ENCODE results near the gene KBTBD2.
"Not testable (repeated sequence)": the region's sequence is repeated elsewhere in the genome, so short reads cannot be mapped to it uniquely, and the experiment has no call there.

Gene KBTBD2

DNA sequence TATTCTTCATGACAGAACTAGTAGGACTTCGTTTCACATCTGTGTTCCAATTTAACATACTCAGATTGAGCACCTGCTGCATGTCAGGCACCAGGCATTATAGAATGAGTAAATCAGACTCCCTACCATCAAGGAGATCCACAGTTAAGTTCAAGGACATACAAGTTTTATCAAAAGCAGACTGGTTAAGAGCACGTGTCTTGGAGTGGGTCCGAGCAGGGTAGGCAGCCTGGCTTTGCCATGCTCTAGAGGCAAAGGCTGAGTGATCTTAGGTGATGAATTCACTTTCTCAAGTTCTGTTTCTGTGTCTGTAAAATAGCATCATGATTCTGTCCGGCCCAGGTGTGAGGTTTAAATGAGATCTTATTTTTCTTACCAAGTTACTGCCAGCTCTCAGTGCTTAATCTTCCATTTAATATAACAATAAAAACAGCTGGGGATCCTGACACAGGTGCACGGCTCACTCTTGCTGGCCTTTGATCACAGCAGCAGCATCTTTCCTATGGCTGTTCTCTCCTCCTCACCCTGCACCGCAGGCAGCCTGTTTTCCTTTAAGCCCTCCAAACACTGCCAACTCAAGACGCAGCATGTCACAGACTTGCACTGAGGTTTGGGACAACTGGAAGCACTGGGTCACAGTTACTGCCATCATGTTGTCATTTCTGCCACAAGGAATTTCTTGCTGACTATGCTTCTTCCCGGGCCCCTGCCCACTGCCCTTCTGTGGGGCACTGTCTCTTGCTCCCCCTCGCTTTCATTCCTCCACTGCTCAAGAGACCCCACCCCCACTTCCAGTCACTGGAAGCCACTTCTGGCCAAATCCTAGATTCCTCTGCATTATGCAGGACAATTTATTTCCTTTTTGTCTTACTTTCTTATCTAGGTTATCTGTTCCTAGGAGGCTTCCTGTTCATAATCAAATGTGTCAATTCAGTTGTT lies 35.5 kb downstream of the KBTBD2 start:
- not testable (repeated sequence) for DNase-seq (ENCODE audit: low spot score)

DNA sequence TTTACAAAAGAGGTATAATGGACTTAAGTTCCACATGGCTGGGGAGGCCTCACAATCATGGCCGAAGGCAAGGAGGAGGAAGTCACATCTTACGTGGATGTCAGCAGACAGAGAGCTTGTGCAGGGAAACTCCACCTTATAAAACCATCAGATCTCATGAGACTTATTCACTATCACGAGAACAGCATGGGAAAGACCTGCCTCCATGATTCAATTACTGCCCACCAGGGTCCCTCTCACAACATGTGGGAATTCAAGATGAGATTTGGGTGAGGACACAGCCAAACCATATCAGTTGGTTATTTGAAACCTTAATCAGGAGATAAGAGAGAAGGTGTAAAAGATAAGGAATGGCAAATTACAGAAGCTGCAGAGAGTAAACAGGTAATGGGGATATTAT lies 40.9 kb downstream of the KBTBD2 start:
- DNase-seq (ENCODE audit: low spot score), result not testable (repeated sequence)

DNA sequence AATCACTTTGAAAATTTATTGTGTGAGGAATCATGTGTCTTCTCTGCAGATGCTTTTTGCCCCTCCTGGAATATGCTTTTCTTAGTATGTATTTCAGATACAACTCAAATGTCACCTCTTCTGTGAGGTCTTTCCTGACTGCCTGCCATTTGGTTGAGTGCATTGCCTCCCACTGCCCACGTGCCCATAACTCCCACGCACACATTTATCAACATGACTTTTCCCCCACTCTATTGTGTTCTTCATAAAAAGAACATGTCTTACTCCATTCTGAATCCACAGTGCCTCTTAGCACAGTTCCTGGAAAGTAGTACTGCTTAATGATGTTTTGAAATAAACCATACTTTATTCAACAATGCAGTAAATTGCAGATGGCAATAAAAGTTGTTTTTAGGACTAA lies 42.9 kb downstream of the KBTBD2 start:
- not testable (repeated sequence) for DNase-seq (ENCODE audit: low spot score)

DNA sequence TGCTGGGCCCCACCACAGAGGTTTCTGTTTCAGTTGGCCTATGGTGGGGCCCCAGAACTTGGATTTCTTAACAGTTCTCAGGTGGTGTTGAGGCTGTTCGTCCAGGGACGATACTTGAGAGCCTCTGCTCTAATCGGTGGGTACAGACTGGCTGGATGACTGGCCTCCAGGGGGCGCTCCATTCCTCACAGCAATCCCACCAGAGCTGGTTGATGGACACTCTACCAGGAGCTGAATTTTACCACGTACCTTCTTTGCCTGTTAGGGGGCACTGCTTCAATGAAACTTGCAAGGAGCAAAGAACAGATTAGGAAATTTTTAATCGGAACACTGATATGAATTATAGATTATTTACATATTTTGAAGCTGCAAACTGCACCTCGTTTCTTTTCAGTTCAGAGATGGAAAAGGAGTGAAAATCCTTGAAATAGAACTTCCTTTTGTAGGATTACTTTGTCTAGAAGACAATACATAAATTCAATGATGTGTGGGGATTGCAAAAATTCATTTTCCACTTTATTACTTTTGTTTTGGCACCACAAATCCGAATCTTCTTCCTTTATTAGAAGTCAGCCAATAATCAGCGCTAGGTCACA lies 44.8 kb downstream of the KBTBD2 start:
- DNase-seq (ENCODE audit: low spot score), result peak; percentile 87

DNA sequence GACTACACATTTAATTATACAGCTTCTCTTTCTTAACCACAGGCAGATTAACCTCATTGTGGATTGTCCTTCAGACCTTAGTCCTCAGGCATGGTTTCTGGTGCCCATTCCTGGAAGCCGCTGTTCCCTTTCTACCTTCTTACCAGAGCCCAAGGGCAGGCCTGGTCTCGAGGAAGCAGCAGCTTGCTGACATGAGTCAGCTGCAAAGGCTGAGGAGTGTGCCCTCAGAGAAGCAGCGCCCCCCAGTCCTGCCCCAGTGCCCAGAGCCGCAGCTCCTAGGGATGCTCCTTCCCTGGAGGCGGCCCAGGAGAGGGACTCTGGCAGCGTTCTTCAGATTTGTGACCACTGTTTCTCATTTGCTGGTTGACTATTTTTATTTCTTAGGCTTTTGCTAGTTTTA lies 46.8 kb downstream of the KBTBD2 start:
- not testable (repeated sequence) for DNase-seq (ENCODE audit: low spot score)

DNA sequence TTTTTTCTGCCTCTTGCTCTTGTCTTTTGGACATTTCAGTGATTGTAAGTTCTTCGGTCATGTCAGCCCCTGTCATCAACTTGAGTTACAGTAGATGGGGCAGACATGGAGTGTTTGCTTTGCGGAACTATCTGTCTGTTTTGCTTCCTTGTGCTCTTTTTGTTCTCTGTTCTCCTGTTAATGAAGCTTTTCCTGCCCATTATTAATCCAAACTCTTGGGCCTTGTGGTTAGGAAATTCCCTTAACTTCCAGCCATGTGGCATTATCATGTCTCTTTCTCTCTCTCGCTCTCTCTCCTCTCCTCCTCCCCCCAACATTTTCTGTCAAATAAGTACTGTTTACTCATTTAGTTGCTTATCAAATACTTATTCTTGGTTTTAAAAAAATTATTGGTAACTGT lies 47.8 kb downstream of the KBTBD2 start:
- DNase-seq (ENCODE audit: low spot score), result not testable (repeated sequence)

DNA sequence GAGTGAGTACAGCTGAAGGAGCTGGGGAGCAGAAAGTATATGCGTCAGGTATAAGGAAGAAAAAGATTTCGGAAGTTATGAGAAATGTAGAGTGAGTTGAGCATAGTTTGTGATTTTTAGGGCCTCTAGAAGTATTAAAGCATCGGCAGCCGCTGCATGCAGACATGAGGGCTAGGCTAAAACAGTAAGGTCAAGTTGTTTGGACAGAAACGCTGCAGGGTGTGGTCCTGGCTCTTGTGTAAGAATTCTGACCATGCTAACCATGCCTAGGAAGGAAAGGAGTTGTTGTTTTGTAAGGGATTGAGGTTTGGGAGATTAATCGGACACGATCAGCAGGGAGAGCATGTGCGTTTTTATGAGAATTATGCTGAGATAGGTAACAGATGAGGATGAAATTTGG lies 51.7 kb downstream of the KBTBD2 start:
- DNase-seq (ENCODE audit: low spot score), result not testable (repeated sequence)

DNA sequence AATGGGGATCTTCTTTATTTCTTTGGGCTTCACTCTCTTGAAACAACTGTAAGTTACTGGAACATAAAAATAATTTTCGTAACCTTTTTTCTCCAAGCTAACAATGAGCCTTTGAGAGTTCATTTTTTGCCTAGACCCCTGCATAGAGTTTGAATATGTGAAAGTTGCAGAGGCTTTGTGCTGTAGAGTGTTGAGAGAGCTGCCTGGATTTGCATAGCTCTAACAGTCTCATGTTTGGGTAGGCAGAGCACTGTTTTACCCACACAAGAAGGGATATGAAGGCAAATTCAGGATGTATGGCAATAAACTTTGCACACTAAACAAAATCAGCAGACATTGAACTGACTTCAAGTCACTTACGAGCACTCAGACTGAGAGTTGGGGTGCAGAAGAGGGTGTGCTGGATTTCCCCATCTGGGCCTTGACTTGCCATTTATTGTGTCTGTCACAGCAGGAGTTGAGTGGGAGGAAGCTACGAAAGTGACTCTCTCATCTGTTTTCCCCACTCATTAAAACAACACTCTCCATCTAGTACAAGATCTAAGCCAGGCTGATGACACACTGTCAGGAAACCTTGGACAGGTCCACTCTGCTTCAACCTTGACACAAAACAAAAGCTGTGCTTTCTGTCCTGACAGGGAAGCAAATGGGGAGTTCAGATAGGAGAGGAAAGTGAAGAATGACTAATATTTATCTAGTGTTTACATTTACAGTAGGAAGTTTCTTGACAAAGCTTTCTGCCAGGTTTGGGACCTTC lies 62.4 kb downstream of the KBTBD2 start:
- not testable (repeated sequence) for DNase-seq (ENCODE audit: low spot score)
